ENCODE data around the gene VPS8.
"Not testable (repeated sequence)": the region's sequence is repeated elsewhere in the genome, so short reads cannot be mapped to it uniquely, and the experiment has no call there.

Gene VPS8

DNA sequence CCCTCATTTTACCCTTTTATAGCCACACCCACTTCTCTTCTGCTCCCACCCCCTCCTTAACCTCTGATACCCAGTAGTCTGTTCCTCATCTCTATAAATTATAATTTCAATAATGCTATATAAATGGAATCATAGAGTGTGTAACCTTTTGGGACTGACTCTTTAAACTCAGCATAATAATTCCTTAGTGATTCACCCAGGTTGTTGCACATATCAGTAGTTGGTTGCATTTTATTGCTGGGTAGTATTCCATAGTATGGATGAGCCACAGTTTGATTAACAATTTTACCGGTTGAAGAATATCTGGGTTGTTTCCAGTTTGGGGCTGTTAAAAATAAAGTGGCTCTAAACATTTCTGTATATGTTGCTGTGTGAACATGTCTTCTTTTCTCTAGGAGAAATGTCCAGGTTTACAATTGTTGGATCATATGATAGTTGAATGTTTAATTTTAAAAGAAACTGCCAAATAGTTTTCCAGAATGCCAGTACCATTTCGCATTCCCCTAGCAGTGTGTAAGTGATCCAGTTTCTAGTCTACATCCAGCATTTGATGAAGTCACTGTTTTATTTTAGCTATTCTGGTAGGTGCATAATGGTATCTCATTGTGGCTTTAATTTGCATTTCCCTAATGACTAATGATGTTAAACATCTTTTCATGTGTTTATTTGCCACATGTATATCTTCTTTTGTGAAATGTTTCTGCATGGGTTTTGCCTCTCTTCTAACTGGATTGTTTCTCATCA lies 68.5 kb downstream of the VPS8 start:
- DNase-seq: no peak

- no peak for DNase-seq
Observed at GRCh38 chr3:184884359-184885017, 72.5 kb downstream of the VPS8 start.

DNA sequence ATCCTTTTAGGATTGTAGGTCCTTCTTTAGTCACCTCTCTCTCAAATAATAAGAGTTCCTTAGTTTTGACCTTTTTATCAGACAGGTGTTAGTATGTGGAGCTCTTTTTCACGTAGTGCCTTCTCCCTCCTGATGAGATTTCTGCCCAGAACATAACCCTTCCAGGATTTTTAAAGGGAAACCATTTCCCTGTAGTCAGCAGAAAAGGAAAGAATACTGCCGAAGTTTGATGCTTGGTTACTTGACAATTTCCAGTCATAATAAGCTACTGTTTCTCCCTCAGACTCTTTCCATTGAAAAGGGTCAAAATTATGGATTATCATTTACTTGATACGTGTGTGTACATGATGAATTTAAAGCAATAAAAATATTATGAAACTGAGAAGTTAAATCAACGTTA lies 73.1 kb downstream of the VPS8 start:
- DNase-seq: no peak

DNA sequence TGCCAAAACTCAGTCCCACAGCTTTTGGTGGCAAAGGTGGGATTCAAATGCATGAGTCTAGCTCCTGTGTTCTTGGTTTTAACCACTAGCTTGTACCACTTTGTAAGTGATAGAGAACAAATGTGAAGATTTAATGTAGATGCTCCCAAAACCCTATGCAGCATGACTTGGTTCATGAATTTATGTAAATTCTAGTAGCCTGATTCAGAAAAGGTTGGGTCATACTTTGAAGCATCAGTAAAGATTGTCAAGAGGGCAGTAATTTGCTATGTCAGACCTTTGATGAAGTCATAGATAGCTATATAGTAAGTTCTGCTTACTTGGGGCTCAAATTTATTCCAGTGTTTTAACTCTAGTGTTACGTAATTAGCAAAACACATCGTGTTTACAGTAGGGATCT lies 75.6 kb downstream of the VPS8 start:
- no peak for DNase-seq

- DNase-seq: no peak
Observed at GRCh38 chr3:184889312-184889904, 77.4 kb downstream of the VPS8 start.

- DNase-seq: no peak
Observed at GRCh38 chr3:184894051-184894450, 82.1 kb downstream of the VPS8 start.

DNA sequence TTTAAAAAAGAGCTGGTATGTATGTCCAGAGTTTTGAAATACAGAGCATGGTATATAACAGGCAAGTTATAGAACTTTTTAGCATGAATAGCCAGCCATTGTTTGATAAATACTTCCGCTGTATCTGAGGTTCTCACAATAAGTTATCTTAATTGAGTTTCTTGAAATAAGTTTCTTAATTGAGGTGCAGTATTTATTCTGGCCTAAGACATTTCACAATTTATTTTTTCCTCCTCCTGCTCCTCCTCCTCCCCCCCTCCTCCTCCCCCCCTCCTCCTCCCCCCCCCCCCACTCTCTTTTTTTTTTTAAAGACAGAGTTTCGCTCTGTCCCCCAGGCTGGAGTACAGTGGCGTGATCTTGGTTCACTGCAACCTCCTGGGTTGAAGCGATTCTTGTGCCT lies 83.4 kb downstream of the VPS8 start:
- DNase-seq: no peak

DNA sequence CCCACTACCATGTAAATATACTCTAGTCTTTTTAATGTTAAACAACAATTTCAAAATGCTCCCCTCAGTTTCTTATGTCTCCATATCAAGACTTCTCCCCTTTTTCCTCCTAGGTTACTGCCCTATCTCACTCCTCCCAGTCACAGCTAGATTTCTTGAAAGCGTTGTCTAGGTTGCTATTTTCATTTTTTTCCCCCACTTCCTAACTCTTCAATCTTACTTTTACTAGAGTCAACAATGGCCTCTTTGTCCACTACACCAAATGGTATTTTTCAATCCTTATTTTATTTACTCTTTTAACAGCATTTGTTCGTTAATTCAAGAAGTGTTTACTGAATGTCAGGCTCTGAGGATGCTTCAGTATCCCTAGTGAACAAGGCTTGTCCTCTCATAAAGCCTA lies 84.4 kb downstream of the VPS8 start:
- no peak for DNase-seq

GRCh38 chr3:184899953-184900595 lies 88.1 kb downstream of the VPS8 start:
- no peak for DNase-seq

DNA sequence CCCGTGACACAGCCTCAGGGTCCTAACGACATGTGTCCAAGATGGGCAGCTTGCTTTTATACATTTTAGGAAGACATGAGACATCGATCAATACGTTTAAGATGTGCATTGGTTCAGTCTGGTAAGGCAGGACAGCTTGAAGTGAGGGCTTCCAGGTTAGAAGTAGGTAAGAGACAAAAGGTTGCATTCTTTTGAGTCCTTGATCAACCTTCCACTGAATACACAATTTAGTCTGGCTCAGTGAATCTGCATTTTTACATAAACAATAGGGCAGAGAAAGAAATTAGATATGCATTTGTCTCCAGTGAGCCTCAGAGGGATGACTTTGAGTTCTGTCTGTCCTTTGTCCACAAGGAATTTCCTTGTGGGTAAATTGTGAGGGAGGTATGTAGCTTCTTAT lies 95.1 kb downstream of the VPS8 start:
- not testable (repeated sequence) for DNase-seq

- DNase-seq: no peak
Observed at GRCh38 chr3:184907681-184908649, 96.0 kb downstream of the VPS8 start.

DNA sequence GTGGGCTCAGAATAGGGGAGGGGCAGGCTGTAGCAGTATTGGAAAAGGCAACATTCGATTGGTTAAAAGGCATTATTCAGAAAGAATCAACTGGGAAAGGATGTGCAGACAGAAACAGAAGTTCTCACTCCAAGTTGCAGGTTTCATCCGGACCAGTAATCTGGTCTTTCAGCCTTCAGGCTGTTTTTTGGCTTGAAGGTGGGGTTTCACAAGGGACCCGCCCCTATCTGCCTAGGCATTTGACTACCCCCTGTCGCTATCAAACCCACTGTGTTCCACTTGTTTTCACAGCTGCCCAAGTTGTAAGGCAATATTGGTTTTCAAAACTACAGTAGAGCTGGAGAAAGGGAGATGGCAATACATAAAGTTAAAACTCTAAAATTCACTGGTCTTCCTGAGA lies 96.9 kb downstream of the VPS8 start:
- DNase-seq: no peak

DNA sequence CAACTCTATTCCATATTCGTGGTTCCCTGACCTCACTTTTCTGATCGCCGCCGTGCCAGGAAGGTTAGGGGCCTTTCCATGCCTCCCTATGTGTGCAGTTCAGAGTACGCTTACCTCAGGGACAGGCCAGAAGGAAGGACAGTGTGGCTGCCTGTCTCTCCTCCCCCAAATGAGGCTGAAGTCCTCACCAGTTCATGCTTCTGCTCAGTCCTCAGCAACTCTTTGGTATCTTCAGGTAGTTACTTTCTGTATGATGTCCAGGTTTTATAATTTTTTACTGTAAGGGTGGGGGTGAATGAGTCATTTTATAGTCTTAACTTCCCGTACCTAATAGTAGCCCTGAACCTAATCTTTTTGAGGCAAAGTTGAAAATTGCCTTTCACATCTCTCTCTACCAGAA lies 98.7 kb downstream of the VPS8 start:
- no peak for DNase-seq

- no peak for DNase-seq
Observed at GRCh38 chr3:184911570-184911969, 99.6 kb downstream of the VPS8 start.

GRCh38 chr3:184912163-184912562 lies 100.2 kb downstream of the VPS8 start:
- DNase-seq: no peak

DNA sequence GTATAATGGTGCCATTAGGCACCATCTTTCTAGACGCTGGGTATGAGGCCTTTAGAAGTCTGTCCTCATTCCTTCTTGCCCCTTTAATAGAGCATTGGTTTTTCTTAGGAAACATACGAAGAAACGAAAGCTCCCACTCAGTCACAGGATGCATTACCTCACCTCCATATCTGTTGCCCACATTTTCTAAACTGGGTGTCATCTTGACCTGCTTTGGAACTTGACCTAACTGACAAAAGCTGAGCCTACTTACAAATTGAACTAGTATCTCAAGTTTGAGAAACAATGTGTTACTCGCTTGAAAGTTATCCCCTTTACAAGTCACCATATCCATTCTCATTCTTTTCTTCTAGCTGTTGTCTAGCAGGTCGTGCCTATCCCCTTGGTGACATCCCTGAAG lies 102.7 kb downstream of the VPS8 start:
- DNase-seq: no peak

DNA sequence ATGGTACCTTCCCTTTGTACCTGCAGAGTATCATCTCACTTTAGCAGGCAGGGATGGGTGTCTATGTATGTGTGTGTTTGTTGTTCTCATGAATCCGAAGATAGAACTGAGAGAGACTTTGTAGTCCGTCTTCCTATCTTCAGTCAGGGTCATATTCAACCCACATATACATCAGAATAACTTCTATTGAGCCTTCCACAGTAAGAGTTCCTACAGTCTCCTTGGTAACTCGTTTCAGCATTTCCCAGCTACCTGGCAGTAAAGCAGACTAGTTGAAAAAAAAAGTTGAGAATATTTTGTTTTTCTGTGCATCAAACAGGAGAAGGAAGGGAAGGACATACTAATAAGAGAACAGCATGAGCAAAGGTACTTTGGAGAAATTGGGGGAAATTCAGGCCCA lies 106.8 kb downstream of the VPS8 start:
- DNase-seq: no peak

DNA sequence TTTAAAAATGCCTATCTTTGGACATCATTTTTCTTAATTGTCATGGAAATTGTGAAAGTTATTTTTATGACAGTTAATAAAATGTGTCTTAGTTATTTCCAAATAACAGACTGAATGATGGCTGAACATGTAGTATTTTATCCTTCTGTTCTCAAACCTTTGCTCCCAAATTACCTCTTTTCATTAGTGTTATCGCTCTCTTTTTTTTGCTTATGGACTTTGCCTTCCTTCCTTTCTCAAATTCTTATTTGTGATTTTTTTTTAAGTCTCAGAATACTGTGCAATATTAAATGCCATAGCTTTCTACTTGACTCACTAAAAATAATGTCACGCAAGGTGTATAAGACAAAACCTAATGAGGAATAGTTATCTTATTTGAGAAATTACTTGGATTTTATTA lies 107.7 kb downstream of the VPS8 start:
- DNase-seq: no peak

DNA sequence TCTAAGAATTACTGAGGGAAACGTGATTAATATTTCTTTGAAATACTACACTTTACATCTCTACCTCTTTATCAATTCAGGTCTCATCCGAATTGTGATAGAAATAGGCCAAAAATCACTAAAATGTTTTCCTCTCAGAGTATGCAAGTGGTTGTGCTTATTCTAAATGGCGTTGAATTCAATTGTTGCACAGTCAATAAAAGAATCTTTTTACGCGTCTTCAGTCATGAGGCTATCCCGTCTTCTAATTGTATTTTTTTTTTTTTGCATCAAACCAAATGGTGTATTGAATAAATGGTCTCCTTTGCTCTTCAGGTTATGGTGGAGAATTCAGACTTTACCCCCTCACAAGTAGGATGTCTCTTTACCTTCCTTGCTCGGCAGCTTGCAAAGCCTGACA lies 112.6 kb downstream of the VPS8 start:
- DNase-seq: no peak

DNA sequence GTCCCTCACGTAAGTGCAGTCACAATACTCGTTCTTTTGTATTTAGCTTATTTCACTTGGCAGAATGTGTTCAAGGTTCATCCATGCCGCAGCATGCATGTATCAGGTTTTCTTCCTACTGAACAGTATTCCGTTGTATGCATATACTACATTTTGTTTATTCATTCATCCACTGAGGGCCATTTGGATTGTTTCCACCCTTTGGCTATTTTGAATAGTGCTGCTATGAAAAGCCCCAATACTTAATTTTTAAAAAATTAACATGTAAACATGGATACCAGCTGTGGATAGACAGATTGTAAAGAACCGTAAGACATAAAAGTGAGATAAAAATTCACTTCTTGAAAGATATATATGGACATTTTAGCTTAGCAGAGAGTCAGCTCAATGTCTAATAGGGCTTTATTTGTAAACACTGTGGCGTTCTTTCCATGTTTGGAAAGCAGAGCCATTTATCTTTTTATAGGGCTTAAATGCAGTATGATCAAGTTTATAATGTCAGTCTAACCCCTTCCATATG lies 115.9 kb downstream of the VPS8 start:
- DNase-seq: no peak

DNA sequence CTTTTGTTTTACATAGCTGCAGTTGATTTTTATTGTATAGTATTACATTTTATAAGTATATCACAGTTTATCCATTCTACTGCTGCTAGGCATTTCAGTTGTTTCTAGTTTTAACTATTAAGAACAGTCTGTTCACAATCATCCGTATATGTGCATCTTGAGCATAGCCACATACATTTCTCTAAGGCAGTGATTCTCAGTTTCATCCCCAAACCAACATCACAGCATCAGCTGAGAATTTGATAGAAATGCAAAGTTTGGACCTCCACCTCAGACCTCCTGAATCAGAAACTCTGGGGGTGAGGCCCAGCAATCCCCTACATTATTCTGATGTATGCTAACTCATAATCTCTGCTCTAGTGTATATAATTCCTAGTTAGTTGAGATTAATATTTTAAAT lies 120.8 kb downstream of the VPS8 start:
- DNase-seq: no peak

GRCh38 chr3:184937611-184938010 lies 125.6 kb downstream of the VPS8 start:
- no peak for DNase-seq

- DNase-seq: no peak
Observed at GRCh38 chr3:184941408-184941807, 129.4 kb downstream of the VPS8 start.

Data from CD4-positive, alpha-beta T cell treated with Interferon gamma for 1 hour (primary cell).